SK-N-SH treated with all-trans-retinoic acid at 6 μM for 48 hours (cell line): ENCODE results near the gene C3orf85.

Experiments used
- ATAC-seq: fragments of 200-7000 bp; cut with Tn5 transposase; 3 replicates; pipeline ENCODE4 v1.9.1; 2020; ENCODE audit warnings: mild to moderate bottlenecking, moderate library complexity
- ARNTL ChIP-seq: fragments of 450-650 bp; formaldehyde crosslinking; IDR thresholded peaks from 2 replicates; pipeline ENCODE4 v1.5.0; 2020; ENCODE audit warnings: low read depth, mild to moderate bottlenecking, moderate library complexity, borderline replicate concordance
- BACH2 ChIP-seq: fragments of 250-450 bp; sonication (Bioruptor Pico); IDR thresholded peaks from 2 replicates; pipeline ENCODE4 v1.9.0; 2021; ENCODE audit warnings: mild to moderate bottlenecking, borderline replicate concordance
- CSDC2 ChIP-seq: fragments of 250-450 bp; sonication (Bioruptor Pico); IDR thresholded peaks from 2 replicates; pipeline ENCODE4 v1.5.0; 2020; ENCODE audit warnings: mild to moderate bottlenecking, moderate library complexity
- ESRRG ChIP-seq: fragments of 250-450 bp; sonication (Bioruptor Pico); IDR thresholded peaks from 2 replicates; pipeline ENCODE4 v1.6.1; 2021; ENCODE audit warnings: mild to moderate bottlenecking
- GLIS3 ChIP-seq: fragments of 250-450 bp; sonication (Bioruptor Pico); IDR thresholded peaks from 2 replicates; pipeline ENCODE4 v1.5.0; 2020; ENCODE audit warnings: mild to moderate bottlenecking, moderate library complexity
- ISL1 ChIP-seq: fragments of 250-450 bp; sonication (Bioruptor Pico); IDR thresholded peaks from 2 replicates; pipeline ENCODE4 v2.1.2; 2022; ENCODE audit warnings: mild to moderate bottlenecking, moderate library complexity
- OSR1 ChIP-seq: fragments of 250-450 bp; sonication (Bioruptor Pico); IDR thresholded peaks from 2 replicates; pipeline ENCODE4 v1.8.0; 2022; ENCODE audit warnings: moderate library complexity, mild to moderate bottlenecking, inconsistent platforms
- PPARA ChIP-seq: fragments of 250-450 bp; sonication (Bioruptor Pico); IDR thresholded peaks from 2 replicates; pipeline ENCODE4 v1.5.0; 2020; ENCODE audit warnings: mild to moderate bottlenecking, borderline replicate concordance
- SNAI2 ChIP-seq: fragments of 250-450 bp; sonication (Bioruptor Pico); IDR thresholded peaks from 2 replicates; pipeline ENCODE4 v1.5.0; 2020; ENCODE audit warnings: mild to moderate bottlenecking, moderate library complexity
- TCF4 ChIP-seq: fragments of 250-450 bp; sonication (Bioruptor Pico); IDR thresholded peaks from 2 replicates; pipeline ENCODE4 v1.8.0; 2021; ENCODE audit warnings: mild to moderate bottlenecking, moderate library complexity, borderline replicate concordance
- TOX ChIP-seq: fragments of 250-450 bp; sonication (Bioruptor Pico); IDR thresholded peaks from 2 replicates; pipeline ENCODE4 v1.8.0; 2021; ENCODE audit warnings: mild to moderate bottlenecking, moderate library complexity, borderline replicate concordance
- ZC3H10 ChIP-seq: fragments of 250-450 bp; sonication (Bioruptor Pico); IDR thresholded peaks from 2 replicates; pipeline ENCODE4 v1.5.1; 2021; ENCODE audit warnings: mild to moderate bottlenecking, moderate library complexity
- ZFP3 ChIP-seq: fragments of 250-450 bp; sonication (Bioruptor Pico); IDR thresholded peaks from 2 replicates; pipeline ENCODE4 v1.5.0; 2020; ENCODE audit warnings: mild to moderate bottlenecking, moderate library complexity
- ZFP30 ChIP-seq: fragments of 450-650 bp; formaldehyde crosslinking; IDR thresholded peaks from 2 replicates; pipeline ENCODE4 v1.5.0; 2022; ENCODE audit warnings: mild to moderate bottlenecking, moderate library complexity
- ZNF565 ChIP-seq: fragments of 450-650 bp; formaldehyde crosslinking; conservative IDR thresholded peaks from 2 replicates; pipeline ENCODE4 v1.5.0; 2020; ENCODE audit warnings: low read depth, mild to moderate bottlenecking, moderate library complexity
- ZNF70 ChIP-seq: fragments of 450-650 bp; formaldehyde crosslinking; IDR thresholded peaks from 2 replicates; pipeline ENCODE4 v1.5.0; 2020; ENCODE audit warnings: mild to moderate bottlenecking, moderate library complexity
- ZNF8 ChIP-seq: fragments of 450-650 bp; formaldehyde crosslinking; IDR thresholded peaks from 2 replicates; pipeline ENCODE4 v1.5.0; 2020; ENCODE audit warnings: mild to moderate bottlenecking, moderate library complexity
- TF ChIP-seq, protein P1 (sequence below): fragments of 250-450 bp; sonication (Bioruptor Pico); IDR thresholded peaks from 2 replicates; pipeline ENCODE4 v1.8.0; 2020; ENCODE audit warnings: mild to moderate bottlenecking, moderate library complexity, borderline replicate concordance
- TF ChIP-seq, protein P2 (sequence below): fragments of 250-450 bp; sonication (Bioruptor Pico); IDR thresholded peaks from 2 replicates; pipeline ENCODE4 v1.5.1; 2020; ENCODE audit warnings: low read depth, mild to moderate bottlenecking, moderate library complexity
- TF ChIP-seq, protein P3 (sequence below): fragments of 250-450 bp; sonication (Bioruptor Pico); IDR thresholded peaks from 2 replicates; pipeline ENCODE4 v1.5.1; 2021; ENCODE audit warnings: mild to moderate bottlenecking, moderate library complexity
- TF ChIP-seq, protein P4 (sequence below): fragments of 250-450 bp; sonication (Bioruptor Pico); IDR thresholded peaks from 2 replicates; pipeline ENCODE4 v1.8.0; 2021; ENCODE audit warnings: low read depth, mild to moderate bottlenecking, moderate library complexity, borderline replicate concordance

The C3orf85 gene

DNA sequence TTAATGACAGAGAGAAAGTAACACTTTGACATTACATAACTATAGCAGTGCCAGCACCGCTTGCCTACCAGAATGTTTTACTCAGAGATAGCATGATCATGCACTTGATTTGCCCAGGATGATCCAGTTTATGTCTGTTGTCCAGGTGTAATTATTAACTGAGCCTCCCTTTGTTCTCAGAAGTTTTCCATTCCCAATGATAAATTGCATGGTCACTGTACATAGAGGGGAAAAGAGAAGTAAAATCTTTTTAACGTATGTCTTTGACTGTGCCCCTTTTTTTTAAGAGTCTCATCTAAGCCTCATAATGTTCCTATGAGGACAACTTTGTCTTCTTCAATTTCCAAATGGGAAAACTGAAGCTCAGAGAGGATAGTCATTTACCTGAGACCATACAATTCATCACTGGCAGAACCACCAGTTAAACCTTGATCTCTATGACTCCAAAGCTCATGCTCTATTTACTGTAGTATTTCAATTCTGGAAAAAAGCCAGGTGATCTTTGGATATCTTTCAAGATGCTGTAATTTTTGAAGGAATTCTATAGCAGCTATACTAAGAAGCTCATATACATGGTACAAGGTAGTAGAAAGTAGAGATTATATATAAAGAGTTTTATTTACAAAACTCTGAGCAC lies 25.1 kb downstream of the C3orf85 start:
- no peak for ATAC-seq
- TF ChIP-seq BACH2 (CRISPR knock-in tag) (no peak), PPARA (CRISPR knock-in tag) (no peak), TCF4 (CRISPR knock-in tag) (no peak), ESRRG (no peak), OSR1 (CRISPR knock-in tag) (no peak), ZNF565 (no peak), ARNTL (CRISPR knock-in tag) (no peak), ISL1 (no peak), GLIS3 (CRISPR knock-in tag) (no peak)
- TF ChIP-seq, protein P1, sequence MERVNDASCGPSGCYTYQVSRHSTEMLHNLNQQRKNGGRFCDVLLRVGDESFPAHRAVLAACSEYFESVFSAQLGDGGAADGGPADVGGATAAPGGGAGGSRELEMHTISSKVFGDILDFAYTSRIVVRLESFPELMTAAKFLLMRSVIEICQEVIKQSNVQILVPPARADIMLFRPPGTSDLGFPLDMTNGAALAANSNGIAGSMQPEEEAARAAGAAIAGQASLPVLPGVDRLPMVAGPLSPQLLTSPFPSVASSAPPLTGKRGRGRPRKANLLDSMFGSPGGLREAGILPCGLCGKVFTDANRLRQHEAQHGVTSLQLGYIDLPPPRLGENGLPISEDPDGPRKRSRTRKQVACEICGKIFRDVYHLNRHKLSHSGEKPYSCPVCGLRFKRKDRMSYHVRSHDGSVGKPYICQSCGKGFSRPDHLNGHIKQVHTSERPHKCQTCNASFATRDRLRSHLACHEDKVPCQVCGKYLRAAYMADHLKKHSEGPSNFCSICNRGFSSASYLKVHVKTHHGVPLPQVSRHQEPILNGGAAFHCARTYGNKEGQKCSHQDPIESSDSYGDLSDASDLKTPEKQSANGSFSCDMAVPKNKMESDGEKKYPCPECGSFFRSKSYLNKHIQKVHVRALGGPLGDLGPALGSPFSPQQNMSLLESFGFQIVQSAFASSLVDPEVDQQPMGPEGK (CRISPR knock-in tag) = no peak
- TF ChIP-seq, protein P2, sequence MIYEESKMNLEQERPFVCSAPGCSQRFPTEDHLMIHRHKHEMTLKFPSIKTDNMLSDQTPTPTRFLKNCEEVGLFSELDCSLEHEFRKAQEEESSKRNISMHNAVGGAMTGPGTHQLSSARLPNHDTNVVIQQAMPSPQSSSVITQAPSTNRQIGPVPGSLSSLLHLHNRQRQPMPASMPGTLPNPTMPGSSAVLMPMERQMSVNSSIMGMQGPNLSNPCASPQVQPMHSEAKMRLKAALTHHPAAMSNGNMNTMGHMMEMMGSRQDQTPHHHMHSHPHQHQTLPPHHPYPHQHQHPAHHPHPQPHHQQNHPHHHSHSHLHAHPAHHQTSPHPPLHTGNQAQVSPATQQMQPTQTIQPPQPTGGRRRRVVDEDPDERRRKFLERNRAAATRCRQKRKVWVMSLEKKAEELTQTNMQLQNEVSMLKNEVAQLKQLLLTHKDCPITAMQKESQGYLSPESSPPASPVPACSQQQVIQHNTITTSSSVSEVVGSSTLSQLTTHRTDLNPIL (CRISPR knock-in tag) = no peak
- TF ChIP-seq, protein P3, sequence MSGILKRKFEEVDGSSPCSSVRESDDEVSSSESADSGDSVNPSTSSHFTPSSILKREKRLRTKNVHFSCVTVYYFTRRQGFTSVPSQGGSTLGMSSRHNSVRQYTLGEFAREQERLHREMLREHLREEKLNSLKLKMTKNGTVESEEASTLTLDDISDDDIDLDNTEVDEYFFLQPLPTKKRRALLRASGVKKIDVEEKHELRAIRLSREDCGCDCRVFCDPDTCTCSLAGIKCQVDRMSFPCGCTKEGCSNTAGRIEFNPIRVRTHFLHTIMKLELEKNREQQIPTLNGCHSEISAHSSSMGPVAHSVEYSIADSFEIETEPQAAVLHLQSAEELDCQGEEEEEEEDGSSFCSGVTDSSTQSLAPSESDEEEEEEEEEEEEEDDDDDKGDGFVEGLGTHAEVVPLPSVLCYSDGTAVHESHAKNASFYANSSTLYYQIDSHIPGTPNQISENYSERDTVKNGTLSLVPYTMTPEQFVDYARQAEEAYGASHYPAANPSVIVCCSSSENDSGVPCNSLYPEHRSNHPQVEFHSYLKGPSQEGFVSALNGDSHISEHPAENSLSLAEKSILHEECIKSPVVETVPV (CRISPR knock-in tag) = no peak

DNA sequence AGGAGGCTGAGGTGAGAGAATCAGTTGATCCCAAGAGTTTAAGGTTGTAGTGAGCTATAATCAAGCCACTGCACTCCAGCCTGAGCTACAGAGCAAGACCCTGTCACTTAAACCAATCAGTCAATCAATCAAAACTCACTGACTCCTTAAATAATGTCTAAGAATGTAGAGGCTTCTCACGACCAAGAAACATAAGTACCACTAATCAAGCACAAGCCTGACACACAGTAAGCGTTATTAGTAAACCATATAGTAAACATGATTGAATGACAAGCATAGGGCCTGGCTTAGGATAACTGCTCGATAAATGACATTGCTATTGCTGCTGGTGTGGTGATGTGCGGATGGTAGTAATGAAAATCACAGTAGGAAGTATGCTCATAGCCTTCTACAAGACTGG lies 29.4 kb downstream of the C3orf85 start:
- TF ChIP-seq, protein P1 (CRISPR knock-in tag) = no peak
- TF ChIP-seq ZFP30 = no peak
- no peak for TF ChIP-seq ZNF8 (CRISPR knock-in tag)
- TF ChIP-seq ISL1 = no peak
- no peak for TF ChIP-seq TOX (CRISPR knock-in tag)
- TF ChIP-seq TCF4 (CRISPR knock-in tag) = no peak
- no peak for TF ChIP-seq GLIS3 (CRISPR knock-in tag)
- no peak for TF ChIP-seq ZFP3
- TF ChIP-seq, protein P2 (CRISPR knock-in tag) = no peak
- TF ChIP-seq, protein P3 (CRISPR knock-in tag) = no peak
- TF ChIP-seq CSDC2 (CRISPR knock-in tag) = no peak
- no peak for TF ChIP-seq BACH2 (CRISPR knock-in tag)
- no peak for TF ChIP-seq ZC3H10 (CRISPR knock-in tag)
- no peak for TF ChIP-seq SNAI2 (CRISPR knock-in tag)
- no peak for TF ChIP-seq ZNF70 (CRISPR knock-in tag)
- no peak for ATAC-seq

DNA sequence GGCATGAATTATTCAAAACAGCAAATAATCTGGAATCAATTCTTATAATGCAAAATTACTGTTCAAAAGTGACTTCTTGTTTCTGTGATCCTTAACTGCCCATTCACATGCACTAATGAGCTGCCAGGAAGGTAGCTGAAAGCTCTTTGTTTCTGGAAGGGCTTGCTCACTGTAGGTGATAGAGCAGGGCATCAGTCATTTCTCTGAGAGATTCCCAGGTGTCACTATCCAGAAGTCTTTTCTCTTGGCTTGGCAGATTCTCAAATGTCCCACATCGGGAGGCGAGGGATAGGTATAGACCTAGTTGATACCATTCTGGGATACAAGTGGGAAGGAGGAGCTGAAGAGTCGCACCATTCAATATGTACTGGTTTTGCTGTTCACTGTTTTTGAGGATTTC lies 35.0 kb downstream of the C3orf85 start:
- no peak for ATAC-seq
- no peak for TF ChIP-seq ZNF565
- TF ChIP-seq OSR1 (CRISPR knock-in tag) = no peak
- TF ChIP-seq, protein P1 (CRISPR knock-in tag) = no peak
- TF ChIP-seq ZNF70 (CRISPR knock-in tag) = no peak
- TF ChIP-seq ZFP3 = no peak
- no peak for TF ChIP-seq BACH2 (CRISPR knock-in tag)
- TF ChIP-seq ARNTL (CRISPR knock-in tag) = no peak
- no peak for TF ChIP-seq ZFP30
- TF ChIP-seq, protein P4, sequence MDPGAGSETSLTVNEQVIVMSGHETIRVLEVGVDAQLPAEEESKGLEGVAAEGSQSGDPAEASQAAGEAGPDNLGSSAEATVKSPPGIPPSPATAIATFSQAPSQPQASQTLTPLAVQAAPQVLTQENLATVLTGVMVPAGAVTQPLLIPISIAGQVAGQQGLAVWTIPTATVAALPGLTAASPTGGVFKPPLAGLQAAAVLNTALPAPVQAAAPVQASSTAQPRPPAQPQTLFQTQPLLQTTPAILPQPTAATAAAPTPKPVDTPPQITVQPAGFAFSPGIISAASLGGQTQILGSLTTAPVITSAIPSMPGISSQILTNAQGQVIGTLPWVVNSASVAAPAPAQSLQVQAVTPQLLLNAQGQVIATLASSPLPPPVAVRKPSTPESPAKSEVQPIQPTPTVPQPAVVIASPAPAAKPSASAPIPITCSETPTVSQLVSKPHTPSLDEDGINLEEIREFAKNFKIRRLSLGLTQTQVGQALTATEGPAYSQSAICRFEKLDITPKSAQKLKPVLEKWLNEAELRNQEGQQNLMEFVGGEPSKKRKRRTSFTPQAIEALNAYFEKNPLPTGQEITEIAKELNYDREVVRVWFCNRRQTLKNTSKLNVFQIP (CRISPR knock-in tag) = no peak
- TF ChIP-seq PPARA (CRISPR knock-in tag) = no peak
- no peak for TF ChIP-seq CSDC2 (CRISPR knock-in tag)
